ENCODE results near the gene RASSF4. TPM values are rescaled to one million over a fixed set of nuclear protein-coding genes. Genes with fewer than 3 reads are reported as not detected.
A peak's percentile ranks its signal among the peaks of the same experiment; 100 is the strongest.

Gene RASSF4
- total RNA-seq, 1 donor from 2014 or later: 22.7 TPM

DNA sequence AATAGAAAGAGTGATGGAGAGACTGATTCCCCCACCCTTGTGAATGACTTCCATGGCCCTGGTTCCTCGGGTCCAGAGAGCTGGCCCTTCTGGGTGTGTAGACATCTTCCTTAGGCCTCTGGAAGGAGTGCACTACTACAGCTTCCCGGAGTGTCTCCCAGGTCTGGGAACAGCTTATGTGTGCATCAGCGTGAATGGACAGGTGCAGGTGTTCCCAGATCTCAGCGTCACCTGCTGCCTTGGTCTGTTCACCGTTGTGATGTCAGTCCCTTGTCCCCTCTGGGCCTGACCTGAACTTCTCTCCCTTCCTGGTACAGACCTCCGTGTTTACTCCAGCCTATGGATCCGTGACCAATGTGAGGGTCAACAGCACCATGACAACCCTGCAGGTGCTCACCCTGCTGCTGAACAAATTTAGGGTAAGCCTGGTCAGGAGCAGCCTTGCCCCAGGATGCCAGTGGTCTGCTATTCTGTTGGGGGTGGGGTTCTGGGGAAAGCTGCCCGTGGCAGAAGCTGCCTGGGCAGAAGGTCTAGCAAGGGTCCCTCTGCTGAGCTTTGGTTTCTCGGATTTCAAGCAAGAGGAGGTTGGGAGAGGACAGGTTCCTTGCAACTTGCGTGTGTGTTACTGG, 29.5 kb downstream of the RASSF4 start:
- DNase-seq (ENCODE audit: low spot score): no peak

DNA sequence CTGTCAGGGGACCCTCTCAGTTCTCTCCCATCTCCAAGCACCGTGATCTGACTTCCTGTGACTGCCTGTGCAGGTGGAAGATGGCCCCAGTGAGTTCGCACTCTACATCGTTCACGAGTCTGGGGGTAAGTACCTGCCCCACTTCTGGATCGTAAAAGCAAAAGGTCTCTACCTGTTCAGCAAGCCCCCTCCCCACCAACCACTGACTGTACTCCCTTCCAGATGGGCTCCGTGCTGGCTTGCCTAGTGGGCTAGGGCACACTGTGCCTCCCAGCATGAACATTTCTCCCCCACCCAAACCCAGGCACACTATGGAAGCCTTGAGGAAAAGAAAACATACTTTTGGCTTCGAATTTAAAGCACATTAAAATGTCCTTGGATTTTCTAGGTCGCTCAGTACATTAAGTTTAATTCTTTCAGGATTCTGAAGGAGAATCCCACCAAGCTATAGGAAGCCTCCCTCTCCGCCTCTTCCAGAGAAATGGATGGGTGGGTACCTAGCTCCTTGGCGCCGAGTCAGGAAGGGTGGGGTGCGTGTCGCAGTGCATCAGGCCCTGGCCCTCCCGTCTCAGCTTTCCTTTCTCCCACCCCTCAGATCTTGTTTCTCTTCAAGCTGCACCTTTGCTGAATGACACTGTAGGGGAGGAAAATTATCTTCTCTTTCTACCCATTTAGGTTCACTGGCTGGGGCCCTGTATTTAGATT, 30.1 kb downstream of the RASSF4 start:
- DNase-seq (ENCODE audit: low spot score): no peak

- DNase-seq (ENCODE audit: low spot score): no peak
Measured at GRCh38 chr10:44990302-44990655, 30.7 kb downstream of the RASSF4 start.

DNA sequence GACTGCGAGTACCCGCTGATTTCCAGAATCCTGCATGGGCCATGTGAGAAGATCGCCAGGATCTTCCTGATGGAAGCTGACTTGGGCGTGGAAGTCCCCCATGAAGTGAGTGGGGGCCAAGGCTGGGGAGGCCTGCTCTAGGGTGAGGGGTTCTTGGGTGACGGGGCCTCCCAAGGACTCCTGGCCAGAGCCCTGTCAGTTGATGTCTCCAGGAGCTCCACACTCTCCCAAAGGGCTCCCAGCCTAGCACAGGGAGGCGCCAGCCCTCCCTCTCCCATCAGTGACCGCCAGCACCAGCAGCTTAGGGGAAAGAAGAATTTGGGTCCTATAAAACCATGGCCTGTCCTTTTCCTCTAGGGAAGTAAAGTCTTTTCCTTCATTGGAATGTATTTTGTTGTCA, 31.4 kb downstream of the RASSF4 start:
- no peak for DNase-seq (ENCODE audit: low spot score)

DNA sequence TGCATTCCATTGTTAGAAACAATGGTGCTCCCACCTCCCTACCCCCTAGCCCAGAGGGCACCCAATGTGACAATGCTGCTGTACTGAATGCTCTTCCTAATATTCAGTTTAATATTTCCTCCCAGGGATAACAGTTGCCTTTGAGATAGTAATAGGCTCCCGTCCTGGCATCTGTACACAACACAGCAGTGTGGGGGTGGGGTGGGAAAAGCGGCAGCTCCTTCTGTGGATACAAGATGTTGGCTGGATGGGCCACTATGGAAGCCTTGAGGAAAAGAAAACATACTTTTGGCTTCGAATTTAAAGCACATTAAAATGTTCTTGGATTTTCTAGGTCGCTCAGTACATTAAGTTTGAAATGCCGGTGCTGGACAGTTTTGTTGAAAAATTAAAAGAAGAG, 32.0 kb downstream of the RASSF4 start:
- no peak for DNase-seq (ENCODE audit: low spot score)

GRCh38 chr10:44992070-44992731, 32.6 kb downstream of the RASSF4 start:
- DNase-seq (ENCODE audit: low spot score): no peak

DNA sequence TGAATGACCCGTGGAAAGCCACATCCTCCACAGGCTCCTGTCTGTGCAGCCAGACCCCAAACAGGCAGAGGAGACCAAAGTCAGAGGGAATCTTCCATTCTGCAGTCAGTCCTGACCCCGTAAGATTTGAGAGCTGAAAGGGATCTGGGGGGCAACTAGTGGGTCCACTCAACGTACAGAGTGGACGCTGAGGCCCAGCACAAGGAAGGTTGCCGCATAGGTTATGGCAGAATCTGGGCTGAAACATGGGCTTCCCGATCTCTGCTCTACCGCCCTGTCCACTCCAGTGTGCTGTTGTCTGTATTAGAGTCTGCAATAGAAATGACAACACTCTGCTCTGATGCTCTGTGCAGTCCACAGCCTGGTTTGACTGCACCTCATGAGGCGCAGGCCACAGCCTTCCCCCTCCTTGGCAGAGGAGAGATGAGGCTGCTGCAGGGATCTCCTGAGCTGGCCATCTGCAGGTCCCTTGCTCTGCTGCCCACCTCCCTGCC, 33.2 kb downstream of the RASSF4 start:
- DNase-seq (ENCODE audit: low spot score): no peak

- DNase-seq (ENCODE audit: low spot score): no peak
Measured at GRCh38 chr10:44993226-44993921, 33.8 kb downstream of the RASSF4 start.

DNA sequence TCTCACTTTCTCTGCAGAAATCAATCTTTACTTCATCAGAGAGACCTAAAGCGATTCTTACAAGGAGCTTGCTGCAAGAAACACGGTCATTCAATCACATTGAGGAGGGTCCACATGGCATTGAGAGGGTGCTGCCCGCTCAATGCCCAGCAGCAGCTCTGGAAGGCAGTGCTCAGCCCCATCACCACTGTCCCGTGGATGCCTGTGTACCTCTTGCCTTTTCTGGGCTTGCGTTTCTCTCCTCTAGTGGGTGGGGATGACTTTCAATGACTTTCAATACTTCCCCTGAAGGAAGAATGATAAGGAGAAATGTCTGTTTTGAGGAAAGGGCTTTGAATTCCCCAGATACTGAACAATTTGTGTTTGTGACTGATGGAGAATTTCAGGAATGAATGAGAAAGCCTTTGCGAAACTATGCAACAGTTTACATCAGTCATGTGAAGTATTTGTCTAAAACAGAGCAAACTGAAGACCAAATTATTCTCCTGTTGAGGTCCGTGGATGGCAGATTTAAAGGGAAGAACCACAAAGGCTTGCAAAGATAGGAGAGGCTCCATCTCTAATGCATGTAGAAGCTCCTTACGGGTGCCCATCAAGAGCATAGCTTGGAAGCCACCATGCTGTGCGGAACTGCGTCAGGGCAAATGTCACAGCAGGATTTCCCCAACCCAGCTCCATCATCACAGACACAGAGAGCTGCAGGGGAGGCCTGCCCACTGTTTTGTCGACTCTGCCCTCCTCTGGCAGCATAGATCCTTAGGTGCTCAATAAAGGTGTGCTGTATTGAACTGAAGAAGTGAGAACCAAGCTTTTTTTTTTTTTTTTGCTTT, 34.5 kb downstream of the RASSF4 start:
- DNase-seq (ENCODE audit: low spot score): no peak

DNA sequence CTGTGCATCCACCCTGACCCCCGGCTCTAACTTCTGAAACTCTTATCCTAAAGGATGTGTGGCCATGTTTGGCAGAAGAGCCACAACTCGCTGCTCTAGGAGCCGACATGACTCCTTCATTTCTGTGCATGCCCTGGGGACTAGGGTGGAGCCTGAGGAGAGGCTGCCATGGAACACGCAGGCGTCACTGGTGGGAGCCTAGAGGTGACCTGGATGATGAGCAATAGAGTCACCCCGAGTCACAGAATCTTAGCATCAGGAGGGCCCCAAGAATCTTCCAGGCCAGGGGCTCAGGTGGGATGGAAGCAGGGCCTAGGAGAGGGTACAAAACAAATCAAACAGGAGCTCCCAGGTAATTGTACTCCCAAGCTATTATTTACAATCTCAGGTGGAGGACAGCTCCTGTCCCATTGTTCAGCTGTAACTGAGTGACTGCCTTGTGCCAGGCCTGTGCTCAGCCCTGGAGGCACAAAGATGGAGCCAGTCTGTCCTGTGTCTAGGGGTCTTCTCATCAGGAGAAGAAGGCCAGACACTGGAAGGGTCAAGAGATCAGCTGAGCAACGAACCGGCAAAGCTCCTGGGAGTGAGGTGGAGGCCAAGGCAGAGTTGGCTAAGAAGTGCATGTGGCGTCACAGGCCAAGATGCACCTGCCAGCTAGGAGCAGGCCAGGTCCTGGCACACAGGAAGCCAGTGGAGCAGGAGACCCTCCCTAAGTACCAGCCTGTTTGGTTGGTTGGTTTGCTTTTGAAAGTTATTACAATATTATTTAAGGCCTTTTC, 35.3 kb downstream of the RASSF4 start:
- no peak for DNase-seq (ENCODE audit: low spot score)

DNA sequence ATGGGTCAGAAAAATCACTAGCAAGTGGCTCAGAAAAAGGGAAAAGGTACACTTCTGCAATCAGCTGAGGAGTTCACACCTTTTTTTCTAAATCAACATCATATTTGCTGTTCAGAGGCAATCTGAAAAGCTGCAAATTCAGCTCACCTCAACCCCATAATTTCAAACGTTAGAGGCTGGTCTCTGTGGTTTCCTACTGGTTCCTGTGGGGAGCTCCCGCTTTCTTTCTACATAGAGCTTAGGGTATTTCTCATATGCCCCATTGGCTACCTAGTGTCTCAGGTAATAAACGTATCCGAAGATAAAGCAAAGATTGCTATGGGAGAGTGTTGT, 35.9 kb downstream of the RASSF4 start:
- DNase-seq (ENCODE audit: low spot score): no peak

GRCh38 chr10:44995914-44996669, 36.5 kb downstream of the RASSF4 start:
- DNase-seq (ENCODE audit: low spot score): peak; percentile 71

GRCh38 chr10:44997105-44997748, 37.6 kb downstream of the RASSF4 start:
- DNase-seq (ENCODE audit: low spot score): no peak

- DNase-seq (ENCODE audit: low spot score): no peak
Measured at GRCh38 chr10:44998146-44998631, 38.6 kb downstream of the RASSF4 start.

DNA sequence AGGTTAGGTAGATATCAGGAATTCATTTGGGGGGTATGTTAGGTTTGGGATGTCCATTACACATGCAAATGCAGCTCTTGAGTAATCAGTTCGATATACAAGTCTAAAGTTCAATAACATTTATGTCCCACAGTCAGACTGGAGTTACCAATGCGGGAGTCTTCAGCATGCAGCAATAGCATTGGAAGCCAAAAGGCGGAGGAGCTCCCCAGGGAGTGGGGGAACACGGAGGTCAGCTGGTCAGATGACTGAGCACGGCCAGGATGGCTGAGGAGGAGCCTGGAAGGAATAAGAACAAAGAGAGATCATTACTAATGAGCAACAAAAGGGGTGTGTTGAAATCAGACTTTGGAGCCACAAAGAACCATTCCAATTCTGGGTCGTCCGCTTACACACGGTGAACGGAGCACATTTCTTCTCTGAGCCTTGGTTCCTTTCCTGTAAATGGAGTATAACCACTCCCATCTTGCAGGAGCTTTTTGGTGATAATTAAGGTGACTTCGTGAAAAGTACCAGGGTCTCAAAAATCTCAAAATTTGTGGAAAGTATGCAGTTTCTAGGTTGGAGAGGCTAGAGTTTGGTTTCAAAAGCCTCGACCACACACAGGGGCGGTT, 40.6 kb downstream of the RASSF4 start:
- peak; percentile 76 for DNase-seq (ENCODE audit: low spot score)

DNA sequence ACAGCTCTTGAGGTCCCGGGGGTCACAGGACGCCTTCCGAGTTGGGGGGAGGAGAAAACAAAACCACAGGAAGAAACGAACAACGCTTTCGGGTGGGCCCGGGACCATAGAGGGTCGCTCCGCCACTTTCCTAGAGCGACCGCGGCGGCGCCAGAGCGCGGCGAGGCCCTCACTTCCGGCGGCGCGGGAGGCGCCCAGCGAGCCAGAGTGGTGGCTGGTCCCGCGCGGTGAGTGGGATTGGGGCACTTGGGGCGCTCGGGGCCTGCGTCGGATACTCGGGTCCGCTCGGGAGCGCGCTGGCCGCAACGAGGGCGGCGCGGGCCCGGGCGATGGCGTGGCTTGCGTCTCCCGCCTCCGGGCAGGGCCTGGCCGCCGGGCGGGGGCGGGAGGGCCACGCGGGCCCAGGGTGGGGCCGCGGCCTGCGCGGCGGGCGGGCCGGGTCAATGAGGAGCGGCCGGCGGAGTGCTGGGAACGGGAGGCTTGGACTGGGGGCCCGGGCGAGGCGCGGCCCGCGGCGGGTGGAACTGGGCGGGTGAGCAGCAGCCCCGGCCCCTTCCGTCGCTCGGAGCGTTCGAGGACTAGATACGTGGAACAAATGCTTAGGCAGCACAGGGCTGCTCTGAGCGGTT, 41.3 kb downstream of the RASSF4 start, which contains the start of gene ZNF22:
Gene ZNF22, plus strand, starts transcription at position 172 of the 629 bp plus-strand sequence. CDS start 2,446 bp downstream, outside the sequence.
- peak; percentile 67 for DNase-seq (ENCODE audit: low spot score)

- DNase-seq (ENCODE audit: low spot score): peak; percentile 69
Measured at GRCh38 chr10:45001381-45002148, 42.0 kb downstream of the RASSF4 start.
